Vagina (tissue), 2 donors: Measurements from ENCODE around the gene CLASRP.

ENCODE experiments used
- CTCF ChIP-seq, 3 experiments: fragments of 450-650 bp in 2 of 3; fragments of 200-600 bp in 1 of 3; sonication (generic) in 1 of 3; IDR thresholded peaks; one replicate each; pipeline ENCODE4 v1.5.1; 2017 to 2019; ENCODE audit warnings: antibody characterized with exemption in 3 of 3, mild to moderate bottlenecking in 2 of 3, moderate library complexity in 2 of 3
- POLR2A ChIP-seq, 2 donors: fragments of 450-650 bp; IDR thresholded peaks; one replicate each; pipeline ENCODE4 v1.6.1; 2017; ENCODE audit warnings: antibody characterized with exemption in 2 of 2, mild to moderate bottlenecking in 2 of 2, moderate library complexity in 2 of 2
- POLR2AphosphoS5 ChIP-seq, 2 donors: sonication (generic); formaldehyde crosslinking; IDR thresholded peaks; one replicate each; pipeline ENCODE4 v1.9.0; 2017; ENCODE audit warnings: antibody characterized with exemption in 2 of 2, mild to moderate bottlenecking in 2 of 2, low read depth in 1 of 2; ENCODE audit not compliant: insufficient read depth in 1 of 2

DNA sequence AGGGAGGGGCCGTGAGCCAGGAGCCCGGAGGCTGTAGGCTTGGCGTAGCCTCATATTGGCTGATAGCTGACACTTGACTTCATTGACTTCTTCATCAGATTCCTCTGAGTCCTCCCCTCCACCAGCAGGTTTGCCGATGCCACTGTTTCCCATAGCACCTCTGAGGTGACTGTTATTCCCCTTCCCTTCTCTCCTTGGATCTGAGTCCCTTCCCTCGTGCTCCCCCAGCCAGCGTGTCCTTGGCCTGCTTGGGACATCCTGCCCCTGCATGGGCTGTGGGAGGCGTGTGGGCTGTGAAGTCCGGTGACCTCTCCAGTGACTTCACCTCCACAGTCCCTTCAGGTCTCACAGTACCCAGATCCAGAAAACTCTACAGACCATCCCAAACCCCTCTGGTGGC lies 63.0 kb downstream of the CLASRP start:
- TF ChIP-seq CTCF (IDR thresholded peaks at IDR 0.05) (no peak), POLR2AphosphoS5 (IDR thresholded peaks at IDR 0.05; ENCODE audit: insufficient read depth in 1 of 2, low read depth in 1 of 2) (no peak), POLR2A (IDR thresholded peaks at IDR 0.05) (no peak)
